Stimulated activated CD8-positive, alpha-beta memory T cell treated with anti-CD3 and anti-CD28 coated beads, Interleukin-7, amount 100 ng/mL, for 48 hours (primary cell): ENCODE measurements around the gene TBL2.
"Not testable (repeated sequence)": the region's sequence is repeated elsewhere in the genome, so short reads cannot be mapped to it uniquely, and the experiment has no call there.

Experiments
- DNase-seq, 2 donors: peaks; one replicate each; pipeline ENCODE4 v3.0.0-alpha.2; 2020; ENCODE audit warnings: low read depth in 1 of 2; ENCODE audit errors: extremely low read depth in 1 of 2

TBL2 gene

DNA sequence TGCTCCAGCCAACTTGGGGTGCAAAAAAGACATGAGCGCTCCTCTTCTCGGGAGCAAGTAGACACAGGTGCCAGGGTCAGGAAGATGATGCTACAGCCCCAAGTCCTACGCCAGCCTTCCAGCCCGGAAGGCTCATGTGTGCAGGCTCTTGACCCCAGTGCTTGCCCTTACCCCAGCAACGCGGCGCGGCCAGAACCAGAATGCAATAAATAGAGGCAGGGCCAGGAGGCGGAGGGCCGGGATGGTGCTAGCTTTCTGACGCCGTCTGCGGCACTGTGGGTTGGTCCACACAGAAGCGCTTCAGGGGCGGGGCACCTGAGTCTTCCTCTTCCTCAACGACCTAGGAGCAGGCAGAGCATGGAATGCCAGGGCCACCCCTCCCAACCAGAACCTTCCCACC lies 41.3 kb downstream of the TBL2 start:
- DNase-seq: no peak

DNA sequence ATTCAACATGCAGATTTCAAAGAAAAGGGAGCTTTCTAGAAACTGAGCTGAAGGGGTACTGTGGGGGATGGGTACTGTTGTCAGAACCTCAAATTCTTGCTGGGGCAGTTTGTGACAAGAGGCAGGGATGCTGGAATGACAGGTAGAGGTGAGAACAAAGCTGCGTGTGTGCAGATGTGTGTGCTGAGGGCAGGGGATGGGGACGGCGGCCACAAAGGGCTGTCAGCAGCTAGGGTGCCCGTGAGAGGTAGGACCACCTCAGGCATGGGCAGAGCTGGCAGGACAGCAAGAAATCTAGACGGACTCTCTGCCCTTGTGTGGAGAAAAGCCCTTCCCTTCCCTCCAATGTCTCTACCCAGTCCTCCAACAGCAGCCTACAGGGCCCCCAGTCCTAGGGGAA lies 41.9 kb downstream of the TBL2 start:
- no peak for DNase-seq

DNA sequence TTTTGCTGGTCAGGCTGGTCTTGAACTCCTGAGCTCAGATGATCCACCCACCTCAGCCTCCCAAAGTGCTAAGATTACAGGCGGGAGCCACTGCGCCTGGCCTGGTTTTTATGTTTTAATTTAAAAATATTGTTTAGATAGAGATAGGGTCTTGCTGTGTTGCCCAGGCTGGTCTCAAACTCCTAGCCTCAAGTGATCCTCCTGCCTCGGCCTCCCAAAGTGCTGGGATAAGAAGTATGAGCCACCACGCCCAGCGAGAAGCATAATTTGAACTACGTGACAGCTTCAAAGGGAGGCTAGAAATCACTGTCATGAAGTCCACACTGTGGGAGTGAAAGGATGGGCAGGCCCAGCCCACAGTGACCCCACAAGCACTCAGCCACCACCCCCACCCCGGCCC lies 42.5 kb downstream of the TBL2 start:
- DNase-seq: not testable (repeated sequence)

DNA sequence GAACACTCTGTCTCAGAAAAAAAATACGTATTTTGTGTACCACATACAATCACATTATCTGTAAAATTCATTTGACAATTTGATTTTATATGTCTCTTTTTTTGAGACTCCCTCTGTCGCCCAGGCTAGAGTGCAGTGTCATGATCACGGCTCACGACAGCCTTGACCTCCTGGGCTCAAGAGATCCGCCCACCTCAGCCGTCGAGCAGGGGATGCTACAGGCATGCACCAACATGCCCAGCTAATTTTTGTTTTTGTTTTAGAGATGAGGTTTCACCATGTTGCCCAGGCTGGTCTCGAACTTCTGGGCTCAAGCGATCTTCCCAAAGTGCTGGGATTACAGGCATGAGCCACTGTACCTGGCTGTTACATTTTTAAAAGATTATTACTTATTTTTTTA lies 44.6 kb downstream of the TBL2 start:
- DNase-seq: no peak

DNA sequence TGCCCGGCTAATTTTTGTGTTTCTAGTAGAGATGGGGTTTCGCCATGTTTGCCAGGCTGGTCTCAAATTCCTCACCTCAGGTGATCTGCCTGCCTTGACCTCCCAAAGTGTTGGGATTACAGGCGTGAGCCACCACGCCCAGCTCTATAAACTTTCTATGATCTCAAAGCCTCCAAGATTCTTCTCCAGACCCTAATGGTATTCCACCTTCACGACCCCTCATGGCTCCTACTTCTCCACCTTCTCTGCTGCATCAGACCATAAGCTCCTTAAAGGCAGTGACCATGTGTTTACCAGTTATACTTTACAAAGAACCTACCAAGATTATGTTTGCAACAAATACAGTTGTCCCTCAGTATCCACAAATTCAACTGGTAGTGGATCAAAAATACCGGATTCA lies 46.2 kb downstream of the TBL2 start:
- DNase-seq: no peak

DNA sequence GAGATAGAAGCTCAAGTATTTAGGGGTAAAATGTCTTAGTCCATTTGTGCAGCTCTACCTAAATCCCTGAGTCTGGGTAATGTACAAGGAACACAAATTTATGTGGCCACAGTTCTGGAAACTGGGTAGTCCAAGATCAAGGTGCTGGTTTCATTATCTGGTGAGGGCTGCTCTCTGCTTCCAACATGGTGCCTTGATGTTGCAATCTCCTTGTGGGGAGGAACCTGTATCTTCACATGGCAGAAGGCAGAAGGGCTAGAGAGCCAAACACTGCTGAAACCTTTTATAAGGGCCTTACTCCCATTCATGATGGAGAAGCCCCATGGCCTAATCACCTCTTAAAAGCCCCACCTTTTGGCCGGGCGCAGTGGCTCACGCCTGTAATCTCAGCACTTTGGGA lies 47.6 kb downstream of the TBL2 start:
- no peak for DNase-seq

- no peak for DNase-seq
Observed at GRCh38 chr7:73526896-73527821, 51.2 kb downstream of the TBL2 start.

DNA sequence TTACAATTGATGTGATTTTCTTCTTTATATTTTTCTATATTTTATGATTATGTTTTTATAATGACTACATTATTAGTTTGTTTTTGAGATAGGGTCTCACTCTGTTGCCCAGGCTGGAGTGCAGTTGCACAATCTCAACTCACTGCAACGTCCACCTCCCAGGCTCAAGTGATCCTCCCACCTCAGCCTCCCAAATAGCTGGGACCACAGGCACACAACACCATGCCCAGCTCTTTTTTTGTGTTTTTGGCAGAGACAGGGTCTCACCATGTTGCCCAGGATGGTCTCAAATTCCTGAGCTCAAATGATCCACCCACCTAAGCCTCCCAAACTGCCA lies 52.3 kb downstream of the TBL2 start:
- not testable (repeated sequence) for DNase-seq

DNA sequence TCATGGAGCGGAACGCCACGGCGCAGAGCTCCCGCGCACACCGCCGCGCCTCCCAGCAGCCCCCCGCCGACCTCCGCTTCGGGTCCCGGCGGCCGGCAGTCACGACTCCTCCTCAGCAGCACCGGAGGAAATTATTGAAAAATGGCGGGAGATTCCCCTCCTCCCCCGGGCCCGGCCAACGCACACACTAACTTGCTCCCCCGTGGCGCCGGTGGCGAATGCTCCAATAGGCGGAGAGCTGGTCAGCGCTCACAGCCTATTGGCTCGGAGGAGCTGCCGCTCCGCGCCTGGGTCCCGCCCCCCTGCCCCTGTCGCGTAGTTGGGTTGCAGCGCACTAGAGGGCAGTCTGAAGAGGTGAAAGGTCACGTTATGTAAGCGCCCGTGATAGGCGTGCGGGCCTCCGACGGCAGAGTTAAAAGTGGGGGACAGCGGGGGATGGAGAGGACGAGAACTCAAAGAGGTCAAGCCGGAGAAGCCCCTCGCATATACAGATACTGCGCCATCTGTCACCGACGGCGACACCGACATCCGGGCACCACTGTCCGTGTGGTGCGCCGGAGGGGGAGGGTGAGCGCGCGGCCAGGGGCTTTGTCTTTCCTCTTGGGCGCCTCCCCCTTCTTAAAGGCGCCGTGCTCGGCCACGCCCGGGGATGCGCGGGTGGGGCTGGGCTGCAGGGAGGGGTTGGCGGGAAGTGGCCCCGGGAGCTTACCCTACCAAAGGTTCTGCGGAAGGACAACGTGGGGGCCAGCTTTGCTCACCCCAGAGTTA lies 56.1 kb downstream of the TBL2 start, which contains the start of gene BAZ1B:
Gene BAZ1B (minus strand): TSS at position 189 of the 768 bp plus-strand sequence. CDS start 360 bp downstream, outside the sequence.
- peak; percentile 95 to 97 for DNase-seq

GRCh38 chr7:73521636-73522104 lies 56.7 kb downstream of the TBL2 start:
- DNase-seq: peak in 1 of 2 donors; percentile 12

DNA sequence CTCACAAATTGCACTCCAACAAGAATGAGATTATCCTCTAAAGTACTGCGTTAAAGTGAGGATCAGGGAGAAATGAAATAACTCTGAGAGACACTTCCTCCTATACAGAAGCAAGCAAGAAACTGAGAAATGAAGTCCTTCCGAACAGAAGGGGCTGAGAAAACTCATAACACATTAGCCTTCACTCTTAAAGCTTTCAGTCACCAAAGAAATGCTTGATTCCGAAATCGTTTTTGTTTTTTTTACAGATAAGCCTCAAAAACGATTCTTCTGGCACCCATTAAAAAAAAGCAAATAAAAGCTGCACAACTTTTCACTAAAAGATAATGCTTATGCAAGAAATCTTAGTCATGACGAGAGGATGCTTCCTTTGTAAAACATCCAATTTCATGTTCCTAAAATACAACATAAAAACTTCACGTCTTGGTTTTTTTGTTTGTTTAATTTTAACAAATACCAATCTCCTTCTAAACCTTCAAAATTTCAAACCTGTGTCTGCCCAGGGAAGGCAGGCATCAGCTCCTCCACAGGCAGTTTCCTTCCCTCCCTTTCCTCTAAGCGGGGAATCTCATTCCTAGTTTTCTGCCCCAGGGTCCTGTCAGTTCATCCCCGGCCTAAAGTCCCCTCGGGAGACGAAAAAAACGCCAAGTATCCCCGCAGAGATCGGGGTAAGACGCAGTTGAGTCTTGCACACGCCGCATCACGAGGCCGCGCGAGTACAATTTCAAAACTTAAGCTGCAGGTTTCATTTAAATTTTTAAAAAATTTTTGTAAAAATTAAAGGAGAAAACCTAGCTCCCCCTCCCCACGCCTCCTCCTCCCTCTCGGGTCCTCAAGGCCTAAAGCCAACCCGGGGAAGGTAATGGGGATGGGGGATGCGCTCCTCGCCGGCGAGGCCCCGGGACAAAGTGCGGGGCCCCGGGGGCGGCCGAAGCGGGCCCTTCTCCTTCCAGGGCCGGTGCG lies 57.4 kb downstream of the TBL2 start:
- no peak for DNase-seq

DNA sequence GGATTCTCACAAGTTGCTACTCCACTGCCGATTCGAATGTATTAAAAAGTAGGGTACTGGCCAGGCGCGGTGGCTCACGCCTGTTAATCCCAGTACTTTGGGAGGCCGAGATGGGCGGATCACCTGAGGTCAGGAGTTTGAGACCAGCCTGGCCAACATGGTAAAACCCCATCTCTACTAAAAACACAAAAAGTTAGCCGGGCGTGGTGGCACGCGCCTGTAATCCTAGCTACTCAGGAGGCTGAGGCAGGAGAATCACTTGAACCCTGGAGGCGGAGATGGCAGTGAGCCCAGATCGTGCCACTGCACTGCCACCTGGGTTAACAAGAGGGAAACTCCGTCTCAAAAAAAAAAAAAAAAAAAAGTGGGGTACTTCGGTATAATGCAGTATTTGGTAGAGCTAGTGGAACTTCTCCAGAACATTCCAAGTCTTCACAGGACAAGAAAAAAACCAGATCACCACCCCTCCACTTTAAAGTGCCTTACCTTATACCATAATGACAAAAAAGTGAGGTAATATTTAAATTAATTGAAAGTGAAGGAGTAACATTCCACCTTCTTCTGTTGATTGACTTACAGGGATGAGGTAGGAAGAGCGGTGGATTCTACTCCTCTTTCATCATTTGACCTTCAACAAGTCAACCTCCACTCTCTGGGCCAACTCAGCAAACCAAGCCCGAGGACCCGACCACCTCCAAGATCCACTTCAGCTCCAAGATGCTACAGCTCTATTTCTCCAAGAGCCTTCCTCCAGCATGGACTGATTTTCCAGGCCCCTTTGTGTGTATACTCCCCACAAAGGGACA lies 58.3 kb downstream of the TBL2 start:
- no peak for DNase-seq

- no peak for DNase-seq
Observed at GRCh38 chr7:73518470-73518869, 59.9 kb downstream of the TBL2 start.
